Measurements from ENCODE around the gene DDX31. TPM values are rescaled to one million over a fixed set of nuclear protein-coding genes. Genes with fewer than 3 reads are reported as not detected.

The DDX31 gene
- total RNA-seq, 4 donors from 2014 or later, result 27.6 to 38.7 (median 31.8) TPM

GRCh38 chr9:132663117-132663516 lies 6.7 kb downstream of the DDX31 start:
- TF ChIP-seq POLR2A (IDR thresholded peaks at IDR 0.05), result no peak
- no peak for TF ChIP-seq CTCF (IDR thresholded peaks at IDR 0.05)
- no peak for TF ChIP-seq EP300 (IDR thresholded peaks at IDR 0.05)
- peak overlapping the region in 1 of 4 donors; percentile 35 for H3K27ac ChIP-seq
- WGBS, 2 donors, result 40 to 58% methylated on average over 10 to 11 of the region's 11 CpGs
- H3K9me3 ChIP-seq, result no peaks in the 10 kb centered on the region
- no peaks in the 10 kb centered on the region for H3K27me3 ChIP-seq
- H3K4me3 ChIP-seq, result peak overlapping the region in 1 of 4 donors; percentile 19
- DNase-seq (ENCODE audit: low spot score in 2 of 2), result no peak
- H3K36me3 ChIP-seq, result peaks cover 0 to 36% (median 22%) of the 10 kb centered on the region in 3 donors
- peaks cover 0 to 28% (median 2%) of the 10 kb centered on the region in 4 donors for H3K4me1 ChIP-seq

- H3K4me3 ChIP-seq, result peak overlapping the region in 1 of 4 donors; percentile 19
- 60 to 66% methylated on average over 12 of the region's 12 CpGs for WGBS, 2 donors
- no peak for TF ChIP-seq CTCF (IDR thresholded peaks at IDR 0.05)
- TF ChIP-seq EP300 (IDR thresholded peaks at IDR 0.05), result no peak
- TF ChIP-seq POLR2A (IDR thresholded peaks at IDR 0.05), result no peak
- peaks cover 0 to 21% (median 2%) of the 10 kb centered on the region in 4 donors for H3K4me1 ChIP-seq
- peaks cover 0 to 43% (median 24%) of the 10 kb centered on the region in 3 donors for H3K36me3 ChIP-seq
- no peak for DNase-seq (ENCODE audit: low spot score in 2 of 2)
- peak overlapping the region in 2 of 4 donors; percentile 21 to 35 for H3K27ac ChIP-seq
- H3K27me3 ChIP-seq, result no peaks in the 10 kb centered on the region
- no peaks in the 10 kb centered on the region for H3K9me3 ChIP-seq
Measured at GRCh38 chr9:132662152-132662945, 7.4 kb downstream of the DDX31 start.

GRCh38 chr9:132656299-132656698 lies 13.5 kb downstream of the DDX31 start:
- 63 to 70% methylated on average over 7 of the region's 7 CpGs for WGBS, 2 donors
- no peak overlapping the region for H3K4me3 ChIP-seq
- TF ChIP-seq POLR2A (IDR thresholded peaks at IDR 0.05), result no peak
- TF ChIP-seq CTCF (IDR thresholded peaks at IDR 0.05), result no peak
- TF ChIP-seq EP300 (IDR thresholded peaks at IDR 0.05), result no peak
- no peaks in the 10 kb centered on the region for H3K27me3 ChIP-seq
- DNase-seq (ENCODE audit: low spot score in 2 of 2), result no peak
- no peaks in the 10 kb centered on the region for H3K4me1 ChIP-seq
- peaks cover 0 to 79% (median 24%) of the 10 kb centered on the region in 3 donors for H3K36me3 ChIP-seq
- no peak overlapping the region for H3K27ac ChIP-seq
- H3K9me3 ChIP-seq, result no peaks in the 10 kb centered on the region

GRCh38 chr9:132651259-132651658 lies 18.5 kb downstream of the DDX31 start:
- peaks cover 0 to 77% (median 6%) of the 10 kb centered on the region in 3 donors for H3K36me3 ChIP-seq

More at GRCh38 chr9:132651259-132651658, 18.5 kb downstream of the DDX31 start:
- WGBS, 2 donors, result 77 to 79% methylated on average over 6 of the region's 6 CpGs
- H3K27me3 ChIP-seq, result no peaks in the 10 kb centered on the region
- TF ChIP-seq EP300 (IDR thresholded peaks at IDR 0.05), result no peak
- no peak for TF ChIP-seq CTCF (IDR thresholded peaks at IDR 0.05)
- TF ChIP-seq POLR2A (IDR thresholded peaks at IDR 0.05), result no peak
- no peak overlapping the region for H3K27ac ChIP-seq
- H3K4me1 ChIP-seq, result no peaks in the 10 kb centered on the region
- DNase-seq (ENCODE audit: low spot score in 2 of 2), result no peak
- no peaks in the 10 kb centered on the region for H3K9me3 ChIP-seq
- H3K4me3 ChIP-seq, result no peak overlapping the region
